GM12875 (cell line): ENCODE results near the gene CAPN10.
A peak's percentile ranks its signal among the peaks of the same experiment; 100 is the strongest.

Experiments used
- H3K4me3 ChIP-seq: one replicate; pipeline ENCODE4 v1.5.1; 2011; ENCODE audit warnings: low read depth, low read length, control low read depth
- TF ChIP-seq, protein P1 (sequence below): IDR thresholded peaks from 2 replicates; pipeline ENCODE4 v1.5.1; 2011; ENCODE audit warnings: low read depth, mild to moderate bottlenecking, control low read depth, inconsistent platforms, low read length, moderate library complexity, borderline replicate concordance; ENCODE audit not compliant: insufficient read depth

CAPN10 gene

DNA sequence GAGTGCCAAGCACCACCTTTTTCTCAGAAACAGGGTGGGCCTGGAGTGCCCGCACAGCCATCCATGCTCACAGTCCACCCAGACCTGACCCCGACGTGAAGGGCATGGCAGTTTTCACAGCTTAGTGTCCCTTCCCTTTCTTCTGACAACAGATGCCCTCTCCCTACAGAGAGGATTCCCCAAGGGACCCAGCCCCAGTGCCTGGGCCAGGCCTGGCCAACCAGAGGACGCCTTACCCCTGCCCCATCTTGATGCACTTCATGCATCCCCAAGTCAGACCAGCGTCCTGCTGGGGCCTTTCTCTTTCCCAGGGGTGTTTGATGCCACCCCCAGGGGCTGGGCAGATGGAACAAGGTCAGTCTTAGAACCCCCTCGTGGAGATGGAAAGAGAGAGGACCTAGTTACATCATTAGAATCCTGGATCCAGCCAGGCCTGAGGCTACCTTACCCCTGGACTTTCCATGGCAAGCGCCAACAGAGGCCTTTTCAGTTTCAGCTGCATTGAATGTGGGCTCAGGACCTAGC lies 32.5 kb upstream of the CAPN10 start:
- TF ChIP-seq, protein P1, sequence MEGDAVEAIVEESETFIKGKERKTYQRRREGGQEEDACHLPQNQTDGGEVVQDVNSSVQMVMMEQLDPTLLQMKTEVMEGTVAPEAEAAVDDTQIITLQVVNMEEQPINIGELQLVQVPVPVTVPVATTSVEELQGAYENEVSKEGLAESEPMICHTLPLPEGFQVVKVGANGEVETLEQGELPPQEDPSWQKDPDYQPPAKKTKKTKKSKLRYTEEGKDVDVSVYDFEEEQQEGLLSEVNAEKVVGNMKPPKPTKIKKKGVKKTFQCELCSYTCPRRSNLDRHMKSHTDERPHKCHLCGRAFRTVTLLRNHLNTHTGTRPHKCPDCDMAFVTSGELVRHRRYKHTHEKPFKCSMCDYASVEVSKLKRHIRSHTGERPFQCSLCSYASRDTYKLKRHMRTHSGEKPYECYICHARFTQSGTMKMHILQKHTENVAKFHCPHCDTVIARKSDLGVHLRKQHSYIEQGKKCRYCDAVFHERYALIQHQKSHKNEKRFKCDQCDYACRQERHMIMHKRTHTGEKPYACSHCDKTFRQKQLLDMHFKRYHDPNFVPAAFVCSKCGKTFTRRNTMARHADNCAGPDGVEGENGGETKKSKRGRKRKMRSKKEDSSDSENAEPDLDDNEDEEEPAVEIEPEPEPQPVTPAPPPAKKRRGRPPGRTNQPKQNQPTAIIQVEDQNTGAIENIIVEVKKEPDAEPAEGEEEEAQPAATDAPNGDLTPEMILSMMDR = no peak
- no peak overlapping the region for H3K4me3 ChIP-seq

DNA sequence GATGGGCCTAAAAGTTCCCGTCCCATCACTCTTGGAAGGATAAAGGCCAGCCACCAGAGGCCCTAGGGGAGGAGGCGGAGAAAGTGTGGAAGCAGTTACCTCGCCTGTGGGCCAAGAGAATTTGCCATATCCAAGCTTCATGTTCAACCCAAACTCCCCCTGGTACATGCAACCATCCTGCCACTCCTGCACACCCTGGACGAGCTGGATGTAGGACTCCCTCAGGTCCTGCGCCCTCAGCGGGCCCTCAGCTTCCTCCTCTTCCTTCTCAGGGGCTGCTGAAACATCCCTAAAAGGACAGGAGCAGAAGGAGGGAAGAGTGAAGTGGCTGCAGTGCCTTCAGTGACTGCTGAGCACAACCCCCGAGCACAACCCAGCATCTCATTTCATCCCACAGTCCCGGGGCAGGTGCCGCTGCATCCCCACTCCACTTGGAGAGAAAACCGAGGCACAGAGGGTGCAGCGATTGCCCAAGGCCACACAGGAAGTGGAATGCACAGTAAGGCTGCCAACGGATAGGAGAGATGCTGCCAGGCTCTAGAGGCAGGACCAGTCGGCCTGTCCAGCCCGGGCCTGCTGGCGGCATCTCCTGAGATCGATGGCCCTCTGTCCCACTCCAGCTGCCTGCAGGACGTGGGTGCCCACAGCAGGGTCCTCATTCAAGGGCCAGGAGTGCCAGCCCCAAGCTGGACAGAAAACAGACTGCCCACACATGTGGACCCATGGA lies 31.6 kb upstream of the CAPN10 start:
- TF ChIP-seq, protein P1 = no peak
- H3K4me3 ChIP-seq = no peak overlapping the region

- H3K4me3 ChIP-seq = no peak overlapping the region
- TF ChIP-seq, protein P1 = no peak
These were observed 30.8 kb upstream of the CAPN10 start for GRCh38 chr2:240555541-240556250.

DNA sequence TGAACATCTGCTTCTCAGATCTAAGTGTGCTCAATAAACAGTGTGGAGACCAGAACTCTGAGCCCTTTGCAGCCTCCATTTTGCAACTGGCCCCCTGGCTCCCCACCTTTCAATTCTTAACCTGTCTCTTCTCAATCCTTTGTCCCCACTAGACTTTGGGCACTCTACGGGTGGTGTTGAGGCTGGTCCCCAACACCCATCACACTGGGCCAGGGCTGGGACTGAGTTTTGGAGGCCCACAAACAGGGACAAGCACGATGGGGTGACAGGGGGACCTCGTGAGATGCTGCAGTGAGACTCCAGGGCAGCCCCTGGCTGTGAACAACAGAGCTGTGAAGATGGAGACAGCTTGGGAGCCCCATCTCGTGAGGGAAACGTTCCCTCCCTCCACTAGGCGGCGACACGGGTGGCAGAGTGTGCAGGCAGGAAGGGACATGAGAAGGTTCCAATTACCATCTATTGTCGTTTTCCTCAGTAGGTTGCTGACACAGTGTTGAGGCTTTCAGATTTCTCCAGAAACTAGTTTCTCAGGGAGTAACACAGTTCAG lies 29.9 kb upstream of the CAPN10 start:
- TF ChIP-seq, protein P1 = peak; percentile 71; the same call in 1 of the 2 replicates
- H3K4me3 ChIP-seq = no peak overlapping the region

DNA sequence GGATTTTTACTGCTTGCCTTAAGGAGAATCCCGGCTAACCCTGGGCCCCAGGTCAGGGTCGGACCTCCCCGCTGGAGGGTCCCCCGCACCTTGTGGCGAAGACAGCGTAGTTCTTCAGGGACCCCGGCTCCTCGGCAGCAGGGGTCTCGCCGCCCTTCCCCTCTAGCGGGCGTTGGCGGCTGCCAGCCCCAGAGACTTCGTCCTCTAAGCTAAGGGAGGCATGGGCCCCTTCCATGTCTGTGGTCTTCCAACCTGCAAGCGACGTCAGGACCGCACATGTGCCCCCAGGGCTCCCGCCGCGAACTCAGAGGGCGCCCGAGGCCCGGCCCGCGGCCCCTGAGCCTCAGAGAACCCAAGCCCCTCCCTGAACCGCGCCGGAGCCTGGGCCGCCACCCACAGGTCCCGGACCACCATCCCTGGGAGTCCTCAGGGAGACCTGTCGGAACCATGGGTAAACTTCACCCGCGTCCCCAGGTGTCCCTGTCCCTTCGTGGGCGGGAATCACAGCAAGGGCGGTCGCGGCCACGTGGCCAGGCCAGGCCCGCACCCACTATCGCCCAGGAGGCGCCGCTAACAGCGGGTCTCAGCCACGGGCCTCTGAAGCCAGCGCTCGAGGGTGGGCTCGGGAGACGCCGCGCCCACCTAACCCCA lies 29.3 kb upstream of the CAPN10 start:
- TF ChIP-seq, protein P1 = no peak
- no peak overlapping the region for H3K4me3 ChIP-seq

GRCh38 chr2:240557808-240558207 lies 28.7 kb upstream of the CAPN10 start, which contains the start of gene ANKMY1:
TSS of gene ANKMY1 (minus strand) at chr2:240557988. CDS start at chr2:240557335, 653 bp downstream.
- no peak within 1 kb of the TSS for H3K4me3 ChIP-seq
- TF ChIP-seq, protein P1 = no peak
